Caco-2 (cell line): ENCODE data around the gene MAP4K1. TPM values are rescaled to one million over a fixed set of nuclear protein-coding genes. Genes with fewer than 3 reads are reported as not detected.

Experiments used
- Bru-seq: library from RNA; stranded (reverse); fragments of 400-500 nt; gene quantifications from one replicate; lab custom pipeline; 2021; lab: Mats Ljungman, UMichigan
- BruChase-seq, 2 experiments: library from RNA; stranded (reverse); fragments of 400-500 nt; gene quantifications; one replicate each; lab custom pipeline; 2021; lab: Mats Ljungman, UMichigan
- BruUV-seq: library from RNA; stranded (reverse); fragments of 400-500 nt; replicated peaks from 2 replicates; lab custom pipeline; 2021; lab: Mats Ljungman, UMichigan
- CTCF ChIA-PET: fragments of 300-600 bp; sonication (Branson Sonifier 250); formaldehyde crosslinking; loops from one replicate; lab custom pipeline; 2022; ENCODE audit warnings: antibody characterized with exemption; lab: Charles Lee
- POLR2A ChIA-PET: fragments of 300-600 bp; sonication (Branson Sonifier 250); formaldehyde crosslinking; loops from one replicate; lab custom pipeline; 2022; ENCODE audit warnings: antibody characterized with exemption; lab: Charles Lee
- DNase-seq, 2 experiments: peaks; one replicate each; pipeline versions ENCODE4 v3.0.0 to v3.0.0-alpha.2; 2020 to 2022
- H3K27me3 ChIP-seq: replicated peaks from 2 replicates; pipeline ENCODE4 v1.6.0; 2011; ENCODE audit warnings: low read length; ENCODE audit not compliant: control insufficient read depth, insufficient read depth
- H3K36me3 ChIP-seq: 2 replicates; pipeline ENCODE4 v1.5.1; 2011; ENCODE audit warnings: low read length; ENCODE audit not compliant: control insufficient read depth, insufficient read depth
- H3K4me1 ChIP-seq: fragments of 250-450 bp; sonication (Bioruptor Pico); 2 replicates; pipeline ENCODE4 v1.5.1; 2020; ENCODE audit warnings: mild to moderate bottlenecking
- H3K4me3 ChIP-seq: 2 replicates; pipeline ENCODE4 v1.5.1; 2011; ENCODE audit warnings: low read depth, mild to moderate bottlenecking, control low read depth, low read length
- H3K9me3 ChIP-seq: fragments of 250-450 bp; sonication (Bioruptor Pico); 2 replicates; pipeline ENCODE4 v1.5.1; 2020; ENCODE audit warnings: mild to moderate bottlenecking, moderate library complexity
- H3K27ac Mint-ChIP-seq: one replicate; pipeline ENCODE4 v1.8.0; 2022; ENCODE audit warnings: mixed read lengths; ENCODE audit not compliant: unreplicated experiment
- H3K27me3 Mint-ChIP-seq: one replicate; pipeline ENCODE4 v1.8.0; 2022; ENCODE audit warnings: mixed read lengths; ENCODE audit not compliant: insufficient read depth, unreplicated experiment
- H3K36me3 Mint-ChIP-seq: one replicate; pipeline ENCODE4 v1.8.0; 2022; ENCODE audit warnings: mild to moderate bottlenecking, mixed read lengths; ENCODE audit not compliant: insufficient read depth, unreplicated experiment
- H3K4me1 Mint-ChIP-seq: one replicate; pipeline ENCODE4 v1.8.0; 2022; ENCODE audit warnings: low read depth, mixed read lengths; ENCODE audit not compliant: unreplicated experiment
- H3K4me3 Mint-ChIP-seq: one replicate; pipeline ENCODE4 v1.8.0; 2022; ENCODE audit warnings: mild to moderate bottlenecking, moderate library complexity, mixed read lengths; ENCODE audit not compliant: unreplicated experiment
- H3K9me3 Mint-ChIP-seq: one replicate; pipeline ENCODE4 v1.8.0; 2022; ENCODE audit warnings: mixed read lengths; ENCODE audit not compliant: unreplicated experiment
- intact Hi-C: fragments of 100-400 bp; cut with micrococcal nuclease; formaldehyde crosslinking; loops from one replicate; pipeline ENCODE4 v1.10.0; 2022; ENCODE audit not compliant: unreplicated experiment
- long read RNA-seq: library from polyadenylated mRNA; stranded (forward); transcript quantifications from one replicate; pipeline ENCODE4 v2.0.0, GENCODE V29; 2022
- total RNA-seq: library from RNA; stranded (reverse); gene quantifications from 2 replicates; pipeline ENCODE4 v1.2.3, GENCODE V29; 2022
- TF ChIP-seq, protein P1 (sequence below), 2 experiments: fragments of 200-600 bp in 1 of 2; IDR thresholded peaks; 1 replicate in 1 of 2; 2 replicates in 1 of 2; pipeline versions ENCODE4 v1.5.1 to v1.8.0; 2011 to 2022; ENCODE audit warnings: antibody characterized with exemption in 1 of 2, control low read depth in 1 of 2, inconsistent platforms in 1 of 2, low read depth in 1 of 2, low read length in 1 of 2, mild to moderate bottlenecking in 1 of 2, moderate library complexity in 1 of 2; ENCODE audit not compliant: insufficient read depth in 1 of 2, severe bottlenecking in 1 of 2, unreplicated experiment in 1 of 2

MAP4K1 gene
- total RNA-seq (1.7 and 2.4 TPM in 2 replicates), Bru-seq, nascent RNA (percentile 19 among the genes with signal in this experiment), BruChase-seq, experiment 1, labeled RNA remaining after a 2-hour chase (percentile 10 among the genes with signal in this experiment), BruChase-seq, experiment 2, labeled RNA remaining after a 6-hour chase (percentile 21 among the genes with signal in this experiment)
- long read RNA-seq, partial matches to known transcripts, result 2 of 3 reads
- long read RNA-seq, other reads (novel, unspliced or antisense), result 0 of 3 reads

DNA sequence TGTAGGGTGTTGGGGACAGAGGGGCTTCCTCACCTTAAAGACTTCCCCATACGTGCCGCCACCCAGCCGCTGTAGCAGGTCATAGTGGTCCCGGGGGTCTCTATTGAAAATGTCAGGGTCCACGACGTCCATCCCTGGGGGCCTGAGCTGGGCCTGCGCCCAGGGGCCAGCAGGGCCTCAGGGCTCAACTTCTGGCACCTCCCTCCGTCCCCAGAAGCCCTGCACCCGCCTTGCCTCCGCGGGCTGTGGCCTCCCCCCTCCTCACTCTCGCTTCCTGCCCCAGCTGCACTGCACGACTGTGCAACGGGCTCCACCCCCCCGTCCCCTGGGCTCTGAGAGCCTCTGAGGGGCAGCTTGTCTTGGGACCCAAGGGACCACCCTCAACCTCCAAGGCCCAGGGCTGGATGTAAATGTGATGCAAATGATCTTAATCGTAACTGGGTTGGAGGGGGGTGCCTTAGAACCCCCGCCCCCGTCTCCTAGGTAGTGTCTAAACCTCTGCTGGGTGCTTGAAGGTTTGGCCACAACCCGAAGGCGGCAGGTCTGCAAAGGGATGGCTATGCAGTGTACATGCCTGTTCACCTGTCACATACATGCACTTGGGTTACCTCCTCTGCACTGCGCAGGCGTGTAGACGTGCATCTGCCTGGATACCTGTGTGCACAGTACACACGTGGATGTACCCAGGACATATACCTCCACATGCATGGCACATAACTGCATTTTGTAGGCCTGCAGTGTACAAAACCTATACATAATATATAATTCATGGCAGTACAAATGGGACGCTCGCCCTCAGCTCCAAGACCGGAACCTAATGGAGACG is at the start of gene MAP4K1:
Gene MAP4K1 (minus strand): TSS at position 190 of the 826 bp plus-strand sequence. CDS start 58 bp downstream, at position 132.
- DNase-seq, result no peak
- no peaks in the 10 kb centered on the region for H3K4me1 ChIP-seq
- CTCF ChIA-PET, result interaction anchor here (0.6 to 1.9 kb wide), 10 partner anchors 17 to 313 kb away, joined by 3 to 25 read pairs (median 4); partner anchors contain the start of genes ACTN4, FAM98C, MRPS12 and SARS2
- TF ChIP-seq, protein P1, sequence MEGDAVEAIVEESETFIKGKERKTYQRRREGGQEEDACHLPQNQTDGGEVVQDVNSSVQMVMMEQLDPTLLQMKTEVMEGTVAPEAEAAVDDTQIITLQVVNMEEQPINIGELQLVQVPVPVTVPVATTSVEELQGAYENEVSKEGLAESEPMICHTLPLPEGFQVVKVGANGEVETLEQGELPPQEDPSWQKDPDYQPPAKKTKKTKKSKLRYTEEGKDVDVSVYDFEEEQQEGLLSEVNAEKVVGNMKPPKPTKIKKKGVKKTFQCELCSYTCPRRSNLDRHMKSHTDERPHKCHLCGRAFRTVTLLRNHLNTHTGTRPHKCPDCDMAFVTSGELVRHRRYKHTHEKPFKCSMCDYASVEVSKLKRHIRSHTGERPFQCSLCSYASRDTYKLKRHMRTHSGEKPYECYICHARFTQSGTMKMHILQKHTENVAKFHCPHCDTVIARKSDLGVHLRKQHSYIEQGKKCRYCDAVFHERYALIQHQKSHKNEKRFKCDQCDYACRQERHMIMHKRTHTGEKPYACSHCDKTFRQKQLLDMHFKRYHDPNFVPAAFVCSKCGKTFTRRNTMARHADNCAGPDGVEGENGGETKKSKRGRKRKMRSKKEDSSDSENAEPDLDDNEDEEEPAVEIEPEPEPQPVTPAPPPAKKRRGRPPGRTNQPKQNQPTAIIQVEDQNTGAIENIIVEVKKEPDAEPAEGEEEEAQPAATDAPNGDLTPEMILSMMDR (IDR thresholded peaks at IDR 0.05; ENCODE audit: insufficient read depth in 1 of 2, low read depth in 1 of 2, low read length in 1 of 2, severe bottlenecking in 1 of 2, unreplicated experiment in 1 of 2), result no peak
- BruUV-seq, result no TSS peak
- H3K4me3 ChIP-seq, result peak within 1 kb of the TSS; percentile 49
- H3K36me3 ChIP-seq, result peaks cover 1% of the 10 kb centered on the region; the same call in 1 of the 2 replicates
- H3K9me3 Mint-ChIP-seq, result no peaks in the 10 kb centered on the region
- H3K9me3 ChIP-seq, result no peaks in the 10 kb centered on the region
- H3K36me3 Mint-ChIP-seq, result peaks cover 45% of the 10 kb centered on the region
- peak within 1 kb of the TSS; percentile 99 for H3K4me3 Mint-ChIP-seq
- intact Hi-C loops, result loop anchor here (2.0 to 5.0 kb wide), 2 partner anchors 21 to 76 kb away; no protein-coding TSS in a partner anchor
- H3K27ac Mint-ChIP-seq, result peak within 1 kb of the TSS; percentile 99
- no peaks in the 10 kb centered on the region for H3K27me3 ChIP-seq
- peaks cover 7% of the 10 kb centered on the region for H3K4me1 Mint-ChIP-seq
- no peaks in the 10 kb centered on the region for H3K27me3 Mint-ChIP-seq
- POLR2A ChIA-PET, result interaction anchor here (0.5 to 2.0 kb wide), 13 partner anchors 16 to 724 kb away, joined by 3 to 31 read pairs (median 6); partner anchors contain the start of genes ACTN4, FAM98C, NFKBIB and PSMD8

DNA sequence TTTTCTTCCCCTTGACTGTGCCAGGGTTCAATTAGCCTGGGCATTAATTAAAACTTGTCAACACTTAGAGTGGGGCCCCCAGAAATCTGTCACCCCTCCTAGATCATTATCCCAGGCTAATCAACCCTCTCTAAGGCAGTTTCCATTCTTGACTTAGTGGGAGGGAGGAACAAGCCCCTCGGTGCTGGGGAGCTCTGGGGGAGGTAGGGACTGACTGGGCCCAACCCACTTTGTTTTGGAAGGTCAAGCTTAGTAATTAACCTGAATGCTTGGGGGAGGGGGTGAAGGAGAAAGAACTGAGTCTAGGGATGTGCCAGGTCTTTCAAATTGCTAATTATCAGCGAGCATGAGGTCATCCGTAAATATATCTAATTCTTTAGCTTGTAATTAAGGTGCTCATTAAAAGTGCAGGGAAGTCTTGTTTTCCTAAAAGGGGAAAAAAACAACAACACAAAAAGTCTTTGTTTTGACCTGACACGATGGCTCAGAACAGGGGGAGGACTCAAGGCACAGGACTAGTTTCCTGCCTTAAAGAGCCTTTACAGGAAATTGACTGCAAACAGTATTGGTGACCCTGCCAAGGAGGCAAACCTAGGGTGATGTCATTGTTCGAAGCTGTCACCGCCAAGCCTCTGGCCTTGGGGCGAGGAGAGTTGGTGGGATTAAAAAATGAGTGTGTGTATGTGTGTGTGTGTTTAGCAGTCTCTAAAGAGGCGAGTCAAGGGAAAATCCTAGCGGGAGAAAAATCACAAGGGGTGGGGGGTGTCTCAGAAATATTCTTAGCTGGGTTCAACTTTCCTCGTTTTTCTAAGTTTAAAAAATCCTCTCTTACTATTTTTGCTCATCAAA is 49.1 kb upstream of the MAP4K1 start:
- H3K27ac Mint-ChIP-seq, result peak overlapping the region; percentile 88
- peaks cover 100% of the 10 kb centered on the region for H3K4me1 ChIP-seq
- peak overlapping the region; percentile 69 for H3K4me3 Mint-ChIP-seq
- H3K4me3 ChIP-seq, result no peak overlapping the region
- BruUV-seq, result TSS peak; percentile 16
- no peaks in the 10 kb centered on the region for H3K9me3 ChIP-seq
- peaks cover 4% of the 10 kb centered on the region; the same call in 1 of the 2 replicates for H3K36me3 ChIP-seq
- ChIA-PET CTCF (interaction anchor here (0.5 to 1.1 kb wide), 2 partner anchors 32 to 106 kb away, joined by 3 to 4 read pairs; no protein-coding TSS in a partner anchor), POLR2A (interaction anchor here (0.6 to 0.7 kb wide), 2 partner anchors 20 to 264 kb away, joined by 3 to 6 read pairs; partner anchors contain the start of gene ACTN4)
- peaks cover 92% of the 10 kb centered on the region for H3K36me3 Mint-ChIP-seq
- intact Hi-C loops, result loop anchor here (1.0 kb wide), 1 partner anchor 16 kb away; no protein-coding TSS in a partner anchor
- TF ChIP-seq, protein P1 (IDR thresholded peaks at IDR 0.05; ENCODE audit: insufficient read depth in 1 of 2, low read depth in 1 of 2, low read length in 1 of 2, severe bottlenecking in 1 of 2, unreplicated experiment in 1 of 2), result no peak
- peaks cover 86% of the 10 kb centered on the region for H3K4me1 Mint-ChIP-seq
- no peaks in the 10 kb centered on the region for H3K27me3 Mint-ChIP-seq
- no peaks in the 10 kb centered on the region for H3K9me3 Mint-ChIP-seq
- DNase-seq, result no peak
- no peaks in the 10 kb centered on the region for H3K27me3 ChIP-seq
